ENCODE measurements around the gene UBA5. TPM values are rescaled to one million over a fixed set of nuclear protein-coding genes. Genes with fewer than 3 reads are reported as not detected.
"Not testable (repeated sequence)": the region's sequence is repeated elsewhere in the genome, so short reads cannot be mapped to it uniquely, and the experiment has no call there.

UBA5 gene
- polyA plus RNA-seq (ENCODE audit: insufficient read length in 3 of 3): 10 to 100 TPM; 60.8 to 81.8 (median 77.5) TPM
- long read RNA-seq, donor 1, partial matches to known transcripts: 9 of 14 reads
- long read RNA-seq, donor 1, other reads (novel, unspliced or antisense): 0 of 14 reads
- long read RNA-seq, donor 2, transcript UBA5-202 (12 exons, 3,705 nt): major isoform, 8 of 20 reads
- long read RNA-seq, donor 2, partial matches to known transcripts: 12 of 20 reads
- long read RNA-seq, donor 2, other reads (novel, unspliced or antisense): 0 of 20 reads
- long read RNA-seq, donor 3, transcript UBA5-202 (12 exons, 3,705 nt): major isoform, 20 of 49 reads
- long read RNA-seq, donor 3, partial matches to known transcripts: 25 of 49 reads
- long read RNA-seq, donor 3, other reads (novel, unspliced or antisense): 0 of 49 reads
- long read RNA-seq, donor 4, transcript UBA5-202 (12 exons, 3,705 nt): major isoform, 7 of 25 reads
- long read RNA-seq, donor 4, partial matches to known transcripts: 17 of 25 reads
- long read RNA-seq, donor 4, other reads (novel, unspliced or antisense): 0 of 25 reads
- long read RNA-seq, donor 5: 0 reads
- long read RNA-seq, donor 6, transcript UBA5-202 (12 exons, 3,705 nt): major isoform, 8 of 36 reads
- long read RNA-seq, donor 6, partial matches to known transcripts: 25 of 36 reads
- long read RNA-seq, donor 6, other reads (novel, unspliced or antisense): 0 of 36 reads
- long read RNA-seq, donor 7, transcript UBA5-202 (12 exons, 3,705 nt): major isoform, 6 of 42 reads
- long read RNA-seq, donor 7, partial matches to known transcripts: 33 of 42 reads
- long read RNA-seq, donor 7, other reads (novel, unspliced or antisense): 0 of 42 reads
- long read RNA-seq, donor 8, transcript UBA5-202 (12 exons, 3,705 nt): major isoform, 13 of 70 reads
- long read RNA-seq, donor 8, partial matches to known transcripts: 56 of 70 reads
- long read RNA-seq, donor 8, other reads (novel, unspliced or antisense): 0 of 70 reads
- long read RNA-seq, donor 9, transcript UBA5-202 (12 exons, 3,705 nt): major isoform, 10 of 26 reads
- long read RNA-seq, donor 9, partial matches to known transcripts: 15 of 26 reads
- long read RNA-seq, donor 9, other reads (novel, unspliced or antisense): 0 of 26 reads
- long read RNA-seq, donor 10, transcript UBA5-202 (12 exons, 3,705 nt): major isoform, 11 of 47 reads
- long read RNA-seq, donor 10, partial matches to known transcripts: 34 of 47 reads
- long read RNA-seq, donor 10, other reads (novel, unspliced or antisense): 0 of 47 reads
- long read RNA-seq, donor 11, transcript UBA5-202 (12 exons, 3,705 nt): major isoform, 13 of 28 reads
- long read RNA-seq, donor 11, partial matches to known transcripts: 14 of 28 reads
- long read RNA-seq, donor 11, other reads (novel, unspliced or antisense): 0 of 28 reads
- long read RNA-seq, donor 12, partial matches to known transcripts: 14 of 15 reads
- long read RNA-seq, donor 12, other reads (novel, unspliced or antisense): 0 of 15 reads
- long read RNA-seq, donor 13, transcript UBA5-202 (12 exons, 3,705 nt): major isoform, 20 of 46 reads
- long read RNA-seq, donor 13, partial matches to known transcripts: 22 of 46 reads
- long read RNA-seq, donor 13, other reads (novel, unspliced or antisense): 0 of 46 reads
- long read RNA-seq, donor 14, transcript UBA5-202 (12 exons, 3,705 nt): major isoform, 11 of 25 reads
- long read RNA-seq, donor 14, partial matches to known transcripts: 14 of 25 reads
- long read RNA-seq, donor 14, other reads (novel, unspliced or antisense): 0 of 25 reads
- long read RNA-seq, donor 15, partial matches to known transcripts: 0 of 4 reads
- long read RNA-seq, donor 15, other reads (novel, unspliced or antisense): 0 of 4 reads
- long read RNA-seq, donor 16, transcript UBA5-202 (12 exons, 3,705 nt): major isoform, 22 of 225 reads
- long read RNA-seq, donor 16, partial matches to known transcripts: 199 of 225 reads
- long read RNA-seq, donor 16, other reads (novel, unspliced or antisense): 0 of 225 reads

DNA sequence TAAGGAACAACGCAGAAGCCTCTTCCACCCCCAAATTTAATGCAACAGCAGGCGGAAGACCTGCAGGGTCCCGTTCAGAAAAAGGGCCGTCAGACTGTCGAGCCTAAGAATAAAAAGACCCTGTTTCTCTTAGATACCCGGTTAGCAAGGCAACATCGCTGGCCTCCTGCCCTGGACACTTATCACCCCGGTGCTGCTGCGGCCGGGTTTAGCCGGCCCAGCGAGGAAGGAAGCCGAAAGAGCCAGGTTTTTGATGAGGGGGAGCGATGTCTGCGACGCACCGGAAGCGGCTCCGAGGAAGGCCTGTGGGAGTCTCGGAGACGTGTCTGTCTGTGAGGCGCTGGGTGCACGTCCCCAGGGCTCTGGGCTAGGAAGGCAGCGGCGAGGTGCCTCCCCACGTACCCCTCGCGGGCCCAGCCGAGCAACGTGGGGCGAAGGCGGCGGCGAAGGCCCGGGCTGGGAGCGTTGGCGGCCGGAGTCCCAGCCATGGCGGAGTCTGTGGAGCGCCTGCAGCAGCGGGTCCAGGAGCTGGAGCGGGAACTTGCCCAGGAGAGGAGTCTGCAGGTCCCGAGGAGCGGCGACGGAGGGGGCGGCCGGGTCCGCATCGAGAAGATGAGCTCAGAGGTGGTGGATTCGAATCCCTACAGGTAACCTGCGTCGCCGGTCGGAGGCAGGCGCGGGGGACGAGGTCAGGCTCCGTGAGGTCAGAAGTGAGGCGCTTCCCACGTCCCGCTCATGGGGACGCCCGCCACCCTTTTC lies at the start of gene UBA5:
Gene UBA5 (plus strand): TSS at position 278 of the 759 bp plus-strand sequence. CDS start 209 bp downstream, at position 487.
- peak in 9 of 11 donors; percentile 47 to 77 (median 52) for DNase-seq (ENCODE audit: extremely low read depth in 1 of 11, low read depth in 9 of 11, low spot score in 4 of 11)

DNA sequence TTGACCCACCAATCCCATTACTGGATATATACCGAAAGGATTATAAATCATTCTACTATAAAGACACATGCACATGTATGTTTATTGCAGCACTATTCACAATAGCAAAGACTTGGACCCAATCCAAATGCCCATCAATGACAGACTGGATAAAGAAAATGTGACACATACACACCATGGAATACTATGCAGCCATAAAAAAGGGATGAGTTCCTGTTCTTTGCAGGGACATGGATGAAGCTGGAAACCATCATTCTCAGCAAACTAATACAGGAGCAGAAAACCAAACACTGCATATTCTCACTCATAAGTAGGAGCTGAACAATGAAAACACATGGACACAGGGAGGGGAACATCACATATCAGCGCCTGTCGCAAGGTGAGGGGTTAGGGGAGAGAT lies 44.8 kb upstream of the UBA5 start:
- DNase-seq (ENCODE audit: extremely low read depth in 1 of 11, low read depth in 9 of 11, low spot score in 4 of 11): not testable (repeated sequence)

DNA sequence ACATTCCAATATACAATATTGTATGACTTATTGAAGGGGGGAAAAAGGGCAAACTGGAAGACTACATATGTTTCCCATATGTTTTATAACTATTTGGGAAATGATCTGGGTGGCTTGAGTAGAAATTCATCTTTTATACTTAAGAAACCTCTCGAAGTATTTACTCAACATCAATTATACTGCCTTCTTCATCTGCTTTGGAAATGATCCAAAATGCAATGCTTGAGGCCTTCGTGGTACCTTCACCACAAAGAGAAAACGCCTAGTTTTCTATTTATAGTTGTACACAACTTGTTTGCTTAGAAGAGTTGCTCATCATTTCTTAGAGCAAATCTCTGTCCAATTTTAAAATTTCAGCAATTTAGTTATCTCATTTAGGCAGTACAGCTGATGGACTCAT lies 44.2 kb upstream of the UBA5 start:
- no peak for DNase-seq (ENCODE audit: extremely low read depth in 1 of 11, low read depth in 9 of 11, low spot score in 4 of 11)

DNA sequence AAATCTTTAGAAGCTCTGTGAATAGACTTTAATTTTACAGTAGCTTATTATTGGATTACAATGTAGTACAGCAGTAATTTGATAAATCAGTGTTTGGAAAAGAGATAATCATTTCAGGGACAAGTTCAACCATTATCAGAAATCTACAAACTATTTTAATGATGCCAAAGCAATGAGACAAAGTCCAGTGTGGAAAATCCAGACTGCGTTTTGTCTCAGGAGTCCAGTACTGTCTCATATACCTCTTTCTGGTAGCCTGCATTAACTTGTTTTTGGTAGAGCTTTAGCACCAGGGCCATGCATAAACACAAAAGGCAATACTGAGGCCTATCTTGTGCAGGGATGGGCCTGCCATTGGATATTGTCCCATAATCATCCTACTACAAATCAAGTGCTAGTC lies 43.3 kb upstream of the UBA5 start:
- DNase-seq (ENCODE audit: extremely low read depth in 1 of 11, low read depth in 9 of 11, low spot score in 4 of 11): no peak

- DNase-seq (ENCODE audit: extremely low read depth in 1 of 11, low read depth in 9 of 11, low spot score in 4 of 11): no peak
Observed at GRCh38 chr3:132622148-132622547, 38.0 kb upstream of the UBA5 start.

DNA sequence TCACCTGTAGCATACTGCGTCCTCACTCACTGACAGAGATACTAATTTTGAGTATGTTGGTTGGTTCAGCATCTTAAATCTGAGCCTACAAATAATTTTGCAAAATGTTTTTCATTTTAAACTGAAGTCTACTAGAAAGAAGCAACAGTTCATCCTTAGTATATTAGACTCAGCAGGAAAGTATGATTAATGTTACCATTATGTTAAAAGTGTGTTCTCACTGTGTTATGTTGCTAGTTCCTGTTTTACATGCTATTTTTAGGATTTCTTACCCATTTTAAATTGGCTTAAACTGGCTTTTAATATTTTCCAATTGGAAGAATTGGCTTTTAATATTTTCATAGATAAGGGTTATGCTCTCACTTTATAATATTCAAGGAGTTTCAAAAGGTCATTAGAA lies 37.4 kb upstream of the UBA5 start:
- no peak for DNase-seq (ENCODE audit: extremely low read depth in 1 of 11, low read depth in 9 of 11, low spot score in 4 of 11)

GRCh38 chr3:132623646-132624045 lies 36.5 kb upstream of the UBA5 start:
- DNase-seq (ENCODE audit: extremely low read depth in 1 of 11, low read depth in 9 of 11, low spot score in 4 of 11): no peak

- no peak for DNase-seq (ENCODE audit: extremely low read depth in 1 of 11, low read depth in 9 of 11, low spot score in 4 of 11)
Observed at GRCh38 chr3:132624790-132625189, 35.3 kb upstream of the UBA5 start.

- DNase-seq (ENCODE audit: extremely low read depth in 1 of 11, low read depth in 9 of 11, low spot score in 4 of 11): no peak
Observed at GRCh38 chr3:132625613-132626012, 34.5 kb upstream of the UBA5 start.

DNA sequence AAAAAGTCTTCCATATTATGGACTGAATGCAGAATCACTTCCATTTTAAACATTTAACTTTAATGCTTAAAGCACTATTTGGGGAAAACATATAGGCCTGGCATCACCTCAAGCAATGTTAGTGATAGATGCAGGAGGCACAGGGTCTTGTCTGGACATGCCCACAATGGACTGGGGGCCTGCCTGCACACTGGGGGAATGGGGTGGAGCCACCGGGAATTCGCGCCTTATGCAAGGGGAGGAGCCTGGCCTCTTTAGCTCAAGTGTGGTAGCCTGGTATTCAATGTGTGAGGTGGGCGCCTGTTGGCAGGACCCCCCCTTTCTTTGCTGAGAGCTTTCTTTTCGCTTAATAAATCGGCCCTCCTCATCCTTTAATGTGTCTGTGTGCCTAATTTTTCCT lies 33.2 kb upstream of the UBA5 start:
- no peak for DNase-seq (ENCODE audit: extremely low read depth in 1 of 11, low read depth in 9 of 11, low spot score in 4 of 11)

GRCh38 chr3:132628157-132628556 lies 32.0 kb upstream of the UBA5 start:
- DNase-seq (ENCODE audit: extremely low read depth in 1 of 11, low read depth in 9 of 11, low spot score in 4 of 11): no peak

- no peak for DNase-seq (ENCODE audit: extremely low read depth in 1 of 11, low read depth in 9 of 11, low spot score in 4 of 11)
Observed at GRCh38 chr3:132629928-132630327, 30.2 kb upstream of the UBA5 start.

DNA sequence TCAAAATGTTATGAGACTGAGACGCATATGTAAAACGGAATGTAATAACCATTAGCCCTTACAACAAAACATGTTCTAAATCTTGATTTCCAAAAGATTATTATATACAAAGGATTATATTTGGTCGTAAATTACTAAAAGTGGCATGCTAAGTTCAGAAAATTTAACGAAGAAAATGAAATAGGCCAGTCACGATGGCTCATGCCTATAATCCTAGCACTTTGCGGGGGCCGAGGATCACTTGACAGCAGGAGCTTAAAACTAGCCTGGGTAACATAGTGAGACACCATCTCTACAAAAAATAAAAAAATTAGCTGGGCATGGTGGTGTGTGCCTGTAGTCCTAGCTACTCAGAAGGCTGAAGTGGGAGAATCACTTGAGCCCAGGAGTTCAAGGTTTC lies 29.5 kb upstream of the UBA5 start:
- DNase-seq (ENCODE audit: extremely low read depth in 1 of 11, low read depth in 9 of 11, low spot score in 4 of 11): no peak

DNA sequence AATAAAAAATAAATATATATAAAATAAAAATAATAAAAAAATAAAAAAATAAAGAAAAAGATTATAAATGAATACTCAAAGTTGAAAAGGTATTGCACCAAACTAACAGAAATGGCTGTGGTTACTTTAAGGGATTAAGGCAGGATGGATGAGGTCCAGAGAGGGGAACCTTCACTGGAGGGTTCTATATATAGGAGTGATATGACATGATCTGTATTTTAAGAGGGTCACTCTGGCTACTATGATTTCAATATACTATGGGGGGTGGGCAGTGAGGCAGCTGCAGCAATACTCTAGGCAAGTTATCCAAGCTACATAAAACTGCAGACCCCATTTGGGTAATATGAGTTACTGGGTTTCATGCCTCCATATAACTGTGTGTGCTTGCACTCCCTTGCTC lies 25.1 kb upstream of the UBA5 start:
- DNase-seq (ENCODE audit: extremely low read depth in 1 of 11, low read depth in 9 of 11, low spot score in 4 of 11): no peak

- no peak for DNase-seq (ENCODE audit: extremely low read depth in 1 of 11, low read depth in 9 of 11, low spot score in 4 of 11)
Observed at GRCh38 chr3:132637590-132637989, 22.5 kb upstream of the UBA5 start.

DNA sequence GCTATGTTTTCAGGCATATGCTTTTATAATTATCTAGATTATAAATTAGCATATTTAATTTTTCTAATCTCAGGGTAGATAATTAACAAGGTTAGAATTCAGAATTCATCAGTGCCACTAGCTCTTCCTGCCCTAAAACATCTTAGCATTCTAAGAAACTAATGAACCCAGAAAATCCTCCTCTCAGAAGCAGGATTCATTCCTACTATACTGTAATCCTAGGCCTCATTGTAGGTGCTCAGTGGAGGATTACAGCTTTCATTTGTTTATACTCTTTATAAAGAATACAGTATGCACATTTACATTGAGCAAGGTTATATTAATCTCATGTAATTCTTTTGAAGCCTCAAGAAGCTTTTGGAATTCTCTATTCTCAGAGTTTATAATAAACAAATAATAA lies 21.4 kb upstream of the UBA5 start:
- no peak for DNase-seq (ENCODE audit: extremely low read depth in 1 of 11, low read depth in 9 of 11, low spot score in 4 of 11)

DNA sequence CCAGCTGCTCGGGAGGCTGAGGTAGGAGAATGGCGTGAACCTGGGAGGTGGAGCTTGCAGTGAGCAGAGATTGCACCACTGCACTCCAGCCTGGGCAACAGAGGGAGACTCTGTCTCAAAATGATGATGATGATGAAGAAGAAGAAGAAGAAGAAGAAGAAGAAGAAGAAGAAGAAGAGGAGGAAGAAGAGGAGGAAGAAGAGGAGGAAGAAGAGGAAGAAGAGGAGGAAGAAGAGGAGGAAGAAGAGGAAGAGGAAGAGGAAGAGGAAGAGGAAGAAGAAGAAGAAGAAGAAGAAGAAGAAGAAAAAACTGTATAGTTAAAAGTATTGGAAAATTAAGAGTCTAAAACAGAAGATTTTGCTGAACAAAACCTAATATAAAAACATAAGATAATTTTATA lies 18.7 kb upstream of the UBA5 start:
- not testable (repeated sequence) for DNase-seq (ENCODE audit: extremely low read depth in 1 of 11, low read depth in 9 of 11, low spot score in 4 of 11)
